ENCODE results near the gene OPALIN.

DNA sequence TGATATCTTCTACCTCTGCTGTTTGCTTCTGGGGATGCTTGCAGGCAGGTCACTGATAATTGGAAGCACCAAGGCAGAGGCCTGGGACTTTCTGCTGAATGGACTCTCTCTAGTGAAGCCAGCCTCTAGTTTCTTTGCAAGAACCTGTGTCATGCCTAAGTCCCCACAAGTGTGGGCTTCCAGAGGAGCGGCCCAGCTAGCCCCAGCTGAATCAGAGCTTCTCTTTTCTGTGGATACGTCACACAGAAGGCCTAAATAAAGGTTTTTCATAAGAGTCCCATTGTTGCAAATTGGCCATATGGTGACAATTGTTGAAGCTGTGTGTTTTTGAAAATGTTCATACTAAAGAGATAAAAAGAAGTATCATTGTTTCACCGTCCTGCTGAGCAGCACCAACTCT is 6.8 kb upstream of the OPALIN start:
- no peak for TF ChIP-seq EZH2phosphoT487 (IDR thresholded peaks at IDR 0.05; ENCODE audit: borderline replicate concordance)
- TF ChIP-seq, protein P1, sequence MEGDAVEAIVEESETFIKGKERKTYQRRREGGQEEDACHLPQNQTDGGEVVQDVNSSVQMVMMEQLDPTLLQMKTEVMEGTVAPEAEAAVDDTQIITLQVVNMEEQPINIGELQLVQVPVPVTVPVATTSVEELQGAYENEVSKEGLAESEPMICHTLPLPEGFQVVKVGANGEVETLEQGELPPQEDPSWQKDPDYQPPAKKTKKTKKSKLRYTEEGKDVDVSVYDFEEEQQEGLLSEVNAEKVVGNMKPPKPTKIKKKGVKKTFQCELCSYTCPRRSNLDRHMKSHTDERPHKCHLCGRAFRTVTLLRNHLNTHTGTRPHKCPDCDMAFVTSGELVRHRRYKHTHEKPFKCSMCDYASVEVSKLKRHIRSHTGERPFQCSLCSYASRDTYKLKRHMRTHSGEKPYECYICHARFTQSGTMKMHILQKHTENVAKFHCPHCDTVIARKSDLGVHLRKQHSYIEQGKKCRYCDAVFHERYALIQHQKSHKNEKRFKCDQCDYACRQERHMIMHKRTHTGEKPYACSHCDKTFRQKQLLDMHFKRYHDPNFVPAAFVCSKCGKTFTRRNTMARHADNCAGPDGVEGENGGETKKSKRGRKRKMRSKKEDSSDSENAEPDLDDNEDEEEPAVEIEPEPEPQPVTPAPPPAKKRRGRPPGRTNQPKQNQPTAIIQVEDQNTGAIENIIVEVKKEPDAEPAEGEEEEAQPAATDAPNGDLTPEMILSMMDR (conservative IDR thresholded peaks at IDR 0.05; ENCODE audit: low read length), result no peak
